NCI-H446 (cell line): ENCODE results near the gene ATXN7L2.

Experiments used
- DNase-seq, 2 experiments: peaks; one replicate each; lab custom pipeline; 2025; lab: John Stamatoyannopoulos, UW

Gene ATXN7L2

GRCh38 chr1:109499081-109499480 lies 15.4 kb downstream of the ATXN7L2 start:
- DNase-seq = no peak

- DNase-seq = no peak
Observed at GRCh38 chr1:109499661-109500536, 16.2 kb downstream of the ATXN7L2 start.

- DNase-seq = no peak
Observed at GRCh38 chr1:109500941-109501381, 17.3 kb downstream of the ATXN7L2 start.

GRCh38 chr1:109501644-109502363 lies 18.1 kb downstream of the ATXN7L2 start:
- no peak for DNase-seq

- DNase-seq = no peak
Observed at GRCh38 chr1:109502364-109502851, 18.7 kb downstream of the ATXN7L2 start.

- no peak for DNase-seq
Observed at GRCh38 chr1:109503935-109504334, 20.2 kb downstream of the ATXN7L2 start.

GRCh38 chr1:109504974-109505373 lies 21.3 kb downstream of the ATXN7L2 start:
- DNase-seq = no peak

GRCh38 chr1:109508001-109508872 lies 24.5 kb downstream of the ATXN7L2 start:
- no peak for DNase-seq

GRCh38 chr1:109508873-109509175 lies 25.1 kb downstream of the ATXN7L2 start:
- DNase-seq = no peak

GRCh38 chr1:109509176-109510134 lies 25.8 kb downstream of the ATXN7L2 start, which contains the start of gene AMIGO1:
Gene AMIGO1, minus strand, starts transcription at chr1:109509727. Its CDS starts 815 bp downstream, at chr1:109508912.
- peak in 1 of 2 experiments; percentile 65 for DNase-seq

- DNase-seq = no peak
Observed at GRCh38 chr1:109513110-109513710, 29.5 kb downstream of the ATXN7L2 start.

GRCh38 chr1:109514846-109515245 lies 31.1 kb downstream of the ATXN7L2 start:
- DNase-seq = no peak

GRCh38 chr1:109516872-109517271 lies 33.2 kb downstream of the ATXN7L2 start:
- no peak for DNase-seq

GRCh38 chr1:109517337-109517736 lies 33.6 kb downstream of the ATXN7L2 start:
- no peak for DNase-seq

- DNase-seq = no peak
Observed at GRCh38 chr1:109521002-109521951, 37.6 kb downstream of the ATXN7L2 start.

- DNase-seq = no peak
Observed at GRCh38 chr1:109522026-109522425, 38.3 kb downstream of the ATXN7L2 start.

GRCh38 chr1:109523706-109524105 lies 40.0 kb downstream of the ATXN7L2 start:
- no peak for DNase-seq

GRCh38 chr1:109527098-109527811 lies 43.5 kb downstream of the ATXN7L2 start:
- no peak for DNase-seq
